Stimulated activated CD8-positive, alpha-beta memory T cell treated with anti-CD3 and anti-CD28 coated beads, Interleukin-12 subunit alpha, Interleukin-12 subunit beta, amount 100 ng/mL, for 1 hour (primary cell): Measurements from ENCODE around the gene RPL10.

ENCODE experiments used
- DNase-seq: peaks from one replicate; pipeline ENCODE4 v3.0.0-alpha.2; 2020; ENCODE audit warnings: low read depth

The RPL10 gene

DNA sequence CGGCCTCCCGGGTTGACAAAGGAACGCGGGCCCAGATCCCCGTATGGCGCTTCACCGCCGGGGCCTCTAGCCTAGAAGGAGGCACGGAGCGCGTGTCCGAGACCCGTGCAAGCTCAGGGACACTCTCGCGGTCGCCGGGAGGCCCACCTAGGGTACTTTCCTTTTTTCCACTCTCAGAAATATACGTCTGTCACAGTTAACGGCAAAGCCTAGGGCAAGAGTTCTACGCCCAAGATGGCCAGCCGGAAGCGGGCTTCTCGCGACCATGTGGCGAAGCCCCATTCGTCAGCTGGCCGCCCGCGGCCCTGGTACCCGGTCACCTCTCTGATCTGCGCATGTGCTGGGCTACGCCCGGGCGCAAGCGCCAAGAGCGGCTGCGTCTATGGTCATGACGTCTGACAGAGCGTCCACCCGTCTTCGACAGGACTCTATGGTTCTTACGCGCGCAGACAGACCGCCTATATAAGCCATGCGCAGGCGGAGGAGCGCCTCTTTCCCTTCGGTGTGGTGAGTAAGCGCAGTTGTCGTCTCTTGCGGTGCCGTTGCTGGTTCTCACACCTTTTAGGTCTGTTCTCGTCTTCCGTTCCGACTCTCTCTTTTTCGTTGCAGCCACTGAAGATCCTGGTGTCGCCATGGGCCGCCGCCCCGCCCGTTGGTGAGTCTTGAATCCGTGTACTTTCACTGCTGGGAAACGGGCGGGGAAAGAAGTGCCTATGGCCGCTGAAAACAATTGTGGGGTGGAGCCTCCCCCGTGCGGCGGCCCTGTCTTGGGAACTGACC, at the start of gene RPL10:
Gene RPL10, plus strand, starts transcription at position 490 of the 780 bp plus-strand sequence. Its CDS starts 143 bp downstream, at position 633.
- DNase-seq: peak; percentile 78

- DNase-seq: no peak
Measured at GRCh38 chrX:154348646-154349358, 49.4 kb upstream of the RPL10 start.

DNA sequence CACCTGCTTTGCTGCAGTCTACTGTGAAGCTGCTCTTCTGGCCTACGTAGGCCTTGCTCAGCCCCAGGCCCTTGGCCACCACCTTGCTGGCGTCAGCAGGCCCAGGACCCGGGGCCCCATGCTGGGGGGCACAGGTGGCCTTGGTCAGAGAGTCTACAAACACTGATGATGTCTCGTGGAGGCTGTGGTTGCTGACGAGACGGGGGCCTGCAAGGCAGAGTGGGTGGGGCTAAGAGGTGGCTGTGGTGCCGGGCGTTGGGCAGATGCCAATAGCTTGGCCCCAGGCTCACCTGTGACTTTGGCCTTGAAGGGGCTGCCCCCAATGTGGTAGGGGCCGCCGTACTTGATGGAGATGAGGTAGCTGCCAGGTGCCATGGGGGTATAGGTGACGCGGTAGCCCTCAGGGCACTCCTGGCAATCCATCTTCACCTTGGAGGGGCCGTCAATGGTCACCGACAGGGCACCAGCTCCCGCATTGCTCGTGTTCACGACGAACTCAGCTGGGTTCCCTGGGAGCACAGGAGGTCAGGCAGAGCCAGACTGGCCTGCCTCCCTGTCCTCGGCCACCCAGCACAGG, 48.7 kb upstream of the RPL10 start:
- no peak for DNase-seq

- no peak for DNase-seq
Measured at GRCh38 chrX:154349979-154350378, 48.2 kb upstream of the RPL10 start.

- DNase-seq: no peak
Measured at GRCh38 chrX:154350429-154351182, 47.6 kb upstream of the RPL10 start.

DNA sequence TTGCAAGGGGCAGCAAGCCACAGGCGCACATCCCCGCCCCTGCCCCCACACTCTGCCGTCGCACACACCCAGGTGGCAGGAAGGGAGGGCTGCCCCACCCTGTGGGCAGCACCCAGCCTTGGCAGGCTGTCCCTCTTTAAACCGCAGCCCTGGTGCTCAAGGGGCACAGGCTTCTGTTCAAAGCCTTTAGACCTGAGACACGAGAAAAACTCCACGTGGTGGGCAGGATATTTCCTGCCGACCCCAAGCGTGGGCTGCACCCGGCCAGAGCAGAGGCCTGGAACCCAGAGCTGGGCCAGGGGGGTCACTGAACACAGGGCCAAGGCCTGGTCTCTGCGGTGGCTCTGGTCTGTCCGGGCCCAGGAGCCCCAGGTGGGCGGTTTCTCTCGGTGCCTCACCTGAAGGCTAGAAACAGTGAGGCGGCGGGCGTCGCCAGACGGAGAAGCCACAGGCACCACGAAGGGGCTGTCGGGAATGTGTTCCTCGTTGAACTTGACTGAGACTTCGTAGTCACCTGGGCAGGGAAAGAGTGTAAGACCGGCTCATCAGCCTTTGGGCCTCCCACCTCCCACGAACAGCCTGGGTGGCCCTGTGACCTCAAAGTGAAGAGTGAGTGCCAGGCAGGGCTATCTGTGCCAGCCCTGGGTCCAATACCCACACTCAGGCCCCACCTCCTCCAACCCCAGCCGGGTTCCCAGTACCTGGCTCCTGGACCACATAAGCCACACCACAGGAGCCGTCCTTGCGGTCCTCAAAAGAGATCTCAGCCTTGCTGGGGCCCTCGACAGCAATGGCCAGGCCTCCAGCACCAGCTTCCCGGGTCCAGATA, 46.8 kb upstream of the RPL10 start:
- no peak for DNase-seq

- no peak for DNase-seq
Measured at GRCh38 chrX:154352012-154352401, 46.2 kb upstream of the RPL10 start.

DNA sequence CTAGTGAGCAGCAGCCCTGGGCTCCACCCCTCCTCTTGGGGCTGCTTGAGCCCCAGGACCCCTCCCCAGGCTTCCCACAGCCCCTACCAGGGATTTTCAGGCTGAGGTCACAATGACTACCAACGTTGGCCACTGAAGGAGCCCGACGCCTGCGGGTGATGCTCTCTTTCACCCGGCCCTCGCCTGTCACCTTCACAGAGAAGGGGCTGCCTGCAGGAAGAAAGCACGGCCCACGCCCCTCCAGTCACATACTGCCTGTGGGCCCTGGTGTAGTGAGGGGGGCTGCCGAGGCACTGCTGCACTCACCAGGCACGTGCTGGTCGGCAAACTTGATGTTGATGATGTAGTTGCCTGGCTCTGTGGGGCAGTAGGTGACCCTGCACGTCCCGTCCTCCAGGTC, 45.7 kb upstream of the RPL10 start:
- DNase-seq: no peak

- no peak for DNase-seq
Measured at GRCh38 chrX:154353172-154353843, 44.9 kb upstream of the RPL10 start.

GRCh38 chrX:154354013-154354412, 44.2 kb upstream of the RPL10 start:
- DNase-seq: no peak

DNA sequence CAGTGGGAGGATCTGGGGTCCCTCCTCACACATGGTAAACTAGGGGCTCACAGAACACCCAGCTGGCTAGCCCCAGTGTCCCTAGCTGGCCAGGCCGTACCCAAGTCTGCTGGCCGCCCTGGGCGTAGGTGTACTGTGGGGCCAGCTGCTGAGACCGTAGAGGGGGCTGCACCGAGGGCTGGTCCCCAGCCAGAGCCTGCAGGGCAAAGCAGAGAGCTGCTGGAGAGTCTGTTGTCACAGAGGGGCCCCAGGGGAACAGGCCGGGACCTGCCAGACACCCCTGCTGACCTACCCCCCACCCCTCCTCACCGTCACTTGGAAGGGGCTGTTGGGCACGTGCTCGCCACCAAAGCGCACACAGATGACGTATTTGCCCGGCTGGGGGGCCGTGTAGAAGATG, 43.7 kb upstream of the RPL10 start:
- no peak for DNase-seq

DNA sequence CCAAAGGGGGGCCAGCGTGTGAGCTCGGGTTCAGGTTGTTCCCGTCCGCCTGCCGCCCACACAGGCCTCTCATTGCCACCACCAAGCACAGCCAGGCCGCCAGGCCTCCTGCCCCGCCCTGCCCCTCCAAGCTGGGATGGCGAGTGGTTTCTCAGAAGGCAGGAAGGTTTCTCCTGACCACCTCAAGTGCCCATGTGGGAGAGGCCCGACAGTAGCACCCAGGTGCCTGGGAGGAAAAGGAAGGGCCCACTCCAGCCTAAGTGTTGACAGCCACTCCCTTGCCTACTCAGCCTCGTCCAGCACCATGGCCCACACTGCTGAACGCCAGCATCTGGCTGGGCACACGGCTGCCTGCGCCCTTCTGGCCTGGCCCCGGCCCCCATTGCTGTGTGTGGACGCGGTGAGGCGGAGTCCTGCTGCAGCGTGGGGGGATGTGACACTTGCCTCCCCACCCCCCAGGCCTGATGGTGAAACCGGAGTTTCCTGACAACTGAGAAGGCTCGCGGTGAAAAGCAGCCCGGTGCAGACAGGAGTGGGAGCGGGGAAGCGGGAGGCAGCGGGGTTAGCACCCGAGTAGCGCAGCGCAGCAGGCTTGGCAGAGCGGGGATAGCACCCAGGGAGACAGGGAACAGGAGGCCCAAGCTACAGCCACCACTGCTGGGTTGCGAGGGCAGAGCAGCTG, 42.9 kb upstream of the RPL10 start:
- no peak for DNase-seq

DNA sequence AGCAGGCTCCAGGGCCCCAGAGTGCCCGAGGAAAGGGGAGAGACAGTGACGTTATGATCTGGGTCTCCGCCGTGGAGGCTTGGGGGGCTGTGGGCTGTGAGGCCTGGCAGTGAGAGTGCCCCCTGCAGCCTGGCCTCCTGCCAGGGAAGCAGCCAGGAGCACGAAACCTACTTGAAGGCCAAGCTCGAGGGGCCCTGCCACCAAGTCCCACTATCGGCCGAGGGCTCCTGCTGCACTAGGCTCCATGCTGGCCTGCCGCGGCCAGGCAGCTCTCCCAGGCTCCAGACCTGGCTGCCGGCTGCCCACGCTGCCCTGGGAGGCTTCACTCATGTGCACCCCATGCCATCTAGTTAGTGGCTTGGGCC, 42.4 kb upstream of the RPL10 start:
- no peak for DNase-seq

DNA sequence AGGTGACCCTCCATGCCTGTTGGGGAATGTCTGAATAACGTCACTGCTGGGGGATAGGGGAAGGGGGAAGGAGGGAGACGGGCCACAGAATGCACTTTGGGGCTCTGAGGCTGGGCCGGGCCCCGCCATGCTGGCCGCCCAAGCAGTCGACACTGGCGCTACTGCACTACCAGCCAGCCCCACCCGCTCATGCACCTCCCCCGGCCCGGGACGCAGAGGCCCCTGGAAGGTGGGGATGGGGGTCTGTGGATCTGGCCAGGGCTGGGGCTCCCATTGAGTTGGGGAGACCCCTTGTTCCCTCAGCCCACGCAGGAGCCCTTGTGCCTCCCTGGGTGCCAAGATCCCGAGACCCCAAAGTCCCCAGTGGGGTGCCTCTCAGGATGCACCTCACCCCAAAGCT, 41.6 kb upstream of the RPL10 start:
- no peak for DNase-seq

GRCh38 chrX:154357205-154357604, 41.0 kb upstream of the RPL10 start:
- DNase-seq: no peak

DNA sequence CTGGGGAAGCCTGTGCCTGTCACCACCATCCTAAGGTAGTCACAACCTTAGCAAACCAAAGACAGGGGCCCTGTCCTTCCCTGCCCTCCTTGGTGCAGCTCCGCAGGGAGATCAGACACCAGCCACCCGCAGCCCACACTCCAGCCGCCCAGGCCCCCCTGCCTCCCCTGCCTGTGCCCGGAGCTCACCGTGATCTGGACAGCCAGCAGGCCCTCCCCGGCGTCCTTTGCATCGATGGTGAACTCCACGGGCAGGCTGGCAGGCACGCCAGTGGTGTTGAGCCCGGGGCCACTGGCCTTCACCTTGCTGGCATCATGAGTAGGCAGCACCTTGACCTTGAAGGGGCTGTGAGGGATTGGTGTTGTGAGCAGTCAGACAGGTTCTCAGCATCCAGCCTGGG, 40.2 kb upstream of the RPL10 start:
- no peak for DNase-seq

DNA sequence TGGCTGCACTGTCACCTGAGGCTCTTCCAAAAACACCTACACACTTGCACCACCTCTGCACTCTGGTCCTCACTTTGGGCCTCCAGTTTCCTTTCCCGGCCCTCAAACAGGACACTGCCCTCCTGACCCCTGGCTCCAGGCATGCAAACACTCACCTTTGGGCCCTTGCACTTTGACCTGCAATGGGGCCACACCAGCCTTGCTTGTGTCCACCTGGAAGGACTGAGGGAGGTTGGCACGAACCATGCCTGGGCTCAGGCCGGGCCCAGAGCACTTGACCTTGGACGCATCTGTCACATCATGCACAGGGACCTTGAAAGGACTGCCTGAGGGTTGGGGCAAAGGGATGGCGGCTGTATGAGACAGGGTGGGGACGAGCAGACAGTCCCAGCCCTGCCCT, 39.3 kb upstream of the RPL10 start:
- no peak for DNase-seq

DNA sequence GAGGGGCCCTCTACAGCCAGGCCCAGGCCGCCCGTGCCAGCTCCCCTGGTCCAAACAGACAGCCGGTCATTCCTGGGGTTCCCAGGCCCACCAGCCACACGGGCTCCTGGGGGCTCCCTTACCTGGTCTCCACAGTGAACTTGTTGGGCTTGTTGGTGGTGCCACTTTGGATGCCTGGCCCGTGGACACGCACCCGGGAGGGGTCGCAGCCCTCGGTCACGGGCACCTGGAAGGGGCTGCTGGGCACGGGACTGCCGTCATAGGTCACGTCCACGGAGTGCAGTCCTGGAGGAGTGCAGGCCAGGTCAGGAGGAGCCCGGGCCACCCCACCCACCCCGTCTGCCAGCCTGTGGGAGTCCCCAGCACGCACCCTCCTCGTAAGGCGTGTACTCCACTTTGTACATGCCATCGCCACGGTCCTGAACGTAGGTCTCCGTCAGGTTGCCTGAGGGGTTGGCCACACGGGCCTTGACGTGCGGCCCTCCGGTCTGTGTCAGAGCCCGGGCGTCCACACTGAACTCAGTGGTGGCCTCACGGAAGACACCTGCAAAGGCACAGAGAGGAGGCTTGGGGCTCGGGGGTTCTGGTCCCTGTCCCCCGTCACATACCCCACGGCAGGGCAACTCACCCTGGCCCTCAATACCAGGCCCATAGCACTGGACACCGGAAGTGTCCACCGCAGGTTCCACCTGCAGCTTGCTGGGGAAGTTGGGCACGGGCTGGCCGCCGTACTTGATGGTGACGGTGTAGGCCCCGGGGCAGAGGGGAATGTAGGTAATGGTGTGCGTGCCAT, 38.6 kb upstream of the RPL10 start:
- DNase-seq: no peak

DNA sequence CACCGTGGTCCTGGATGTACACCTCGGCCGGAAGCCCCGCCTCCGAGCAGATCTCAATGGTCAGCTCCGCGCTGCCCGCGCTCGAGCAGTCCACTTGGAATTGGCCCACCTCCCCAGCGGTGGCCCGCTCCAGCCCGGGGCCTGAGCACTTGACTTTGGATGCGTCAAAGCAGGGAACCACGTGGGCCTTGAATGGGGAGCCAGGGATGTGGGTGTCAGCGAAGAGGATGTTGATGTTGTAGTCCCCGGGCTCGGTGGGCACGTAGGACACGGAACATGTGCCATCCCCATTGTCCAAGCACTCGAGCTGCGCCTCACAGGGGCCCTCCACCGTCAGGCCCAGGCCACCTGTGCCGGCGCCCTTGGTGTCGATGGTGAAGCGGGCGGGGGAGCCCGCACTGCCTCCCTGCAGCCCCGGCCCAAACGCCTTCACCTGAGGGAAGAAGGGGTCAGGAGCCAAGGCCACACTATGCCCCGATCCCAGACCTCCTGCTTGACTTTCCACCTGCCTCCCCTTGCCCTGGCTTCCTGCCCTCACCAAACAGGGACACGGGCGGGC, 37.9 kb upstream of the RPL10 start:
- DNase-seq: no peak
